Adipocyte (in vitro differentiated cells): Measurements from ENCODE around the gene CTPS2.
A peak's percentile ranks its signal among the peaks of the same experiment; 100 is the strongest.

ENCODE experiments used
- DNase-seq: peaks from one replicate; pipeline ENCODE4 v3.0.0-alpha.2; 2015; ENCODE audit warnings: low read depth
- H3K27me3 ChIP-seq: replicated peaks from 2 replicates; pipeline ENCODE4 v1.7.0; 2013; ENCODE audit warnings: mild to moderate bottlenecking, low read length, moderate library complexity; ENCODE audit not compliant: control insufficient read depth, insufficient read depth
- H3K36me3 ChIP-seq: 2 replicates; pipeline ENCODE4 v1.7.0; 2013; ENCODE audit warnings: low read length, mild to moderate bottlenecking, moderate library complexity; ENCODE audit not compliant: control insufficient read depth, insufficient read depth, severe bottlenecking
- H3K4me1 ChIP-seq: 2 replicates; pipeline ENCODE4 v1.7.0; 2013; ENCODE audit warnings: mild to moderate bottlenecking, low read length, moderate library complexity; ENCODE audit not compliant: control insufficient read depth, insufficient read depth
- H3K4me3 ChIP-seq: 2 replicates; pipeline ENCODE4 v1.7.0; 2013; ENCODE audit warnings: mild to moderate bottlenecking, low read length, moderate library complexity
- H3K9ac ChIP-seq: 2 replicates; pipeline ENCODE4 v1.7.0; 2013; ENCODE audit warnings: mild to moderate bottlenecking, low read length, moderate library complexity
- H3K9me3 ChIP-seq: 2 replicates; pipeline ENCODE4 v1.7.0; 2013; ENCODE audit warnings: mild to moderate bottlenecking, low read length, moderate library complexity; ENCODE audit not compliant: control insufficient read depth

The CTPS2 gene

GRCh38 chrX:16711893-16712547 lies 449 bp downstream of the CTPS2 start:
- H3K4me3 ChIP-seq: peak overlapping the region; percentile 88
- peak overlapping the region; percentile 86 for H3K9ac ChIP-seq
- DNase-seq: peak; percentile 54
- H3K27me3 ChIP-seq: no peaks in the 10 kb centered on the region
- H3K9me3 ChIP-seq: no peaks in the 10 kb centered on the region
- no peaks in the 10 kb centered on the region for H3K4me1 ChIP-seq
- peaks cover 4% of the 10 kb centered on the region for H3K36me3 ChIP-seq

DNA sequence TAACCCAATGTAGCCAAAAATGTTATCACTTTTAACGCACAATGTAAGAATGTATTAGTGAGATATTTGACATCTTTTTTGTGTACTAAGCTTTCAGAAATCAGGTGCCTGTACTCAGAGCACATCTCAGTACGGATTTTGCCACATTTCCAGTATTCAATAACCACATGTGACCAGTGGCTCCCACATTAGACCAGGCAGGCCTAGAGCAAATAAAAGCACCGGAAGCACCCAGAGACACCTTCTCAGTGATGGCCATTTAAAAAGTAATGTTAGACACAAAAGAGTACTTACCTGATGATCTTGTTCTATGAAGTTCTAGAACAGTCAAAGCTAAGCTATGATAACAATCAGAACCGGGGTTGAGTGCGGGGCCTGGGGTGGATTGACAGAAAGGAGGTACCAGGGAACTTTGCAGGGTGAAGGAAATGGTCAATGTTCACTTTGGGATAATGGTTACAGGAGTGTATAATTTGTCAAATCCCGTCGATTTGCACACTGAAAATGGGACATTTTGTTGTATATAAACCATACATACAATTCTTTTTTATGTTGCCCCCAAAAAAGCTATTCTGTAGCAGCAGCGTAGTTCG lies 1.2 kb downstream of the CTPS2 start:
- Histone ChIP-seq H3K9me3 (no peaks in the 10 kb centered on the region), H3K4me1 (no peaks in the 10 kb centered on the region), H3K27me3 (no peaks in the 10 kb centered on the region), H3K9ac (peak overlapping the region; percentile 86), H3K4me3 (peak overlapping the region; percentile 88), H3K36me3 (peaks cover 4% of the 10 kb centered on the region)
- DNase-seq: peak; percentile 10

DNA sequence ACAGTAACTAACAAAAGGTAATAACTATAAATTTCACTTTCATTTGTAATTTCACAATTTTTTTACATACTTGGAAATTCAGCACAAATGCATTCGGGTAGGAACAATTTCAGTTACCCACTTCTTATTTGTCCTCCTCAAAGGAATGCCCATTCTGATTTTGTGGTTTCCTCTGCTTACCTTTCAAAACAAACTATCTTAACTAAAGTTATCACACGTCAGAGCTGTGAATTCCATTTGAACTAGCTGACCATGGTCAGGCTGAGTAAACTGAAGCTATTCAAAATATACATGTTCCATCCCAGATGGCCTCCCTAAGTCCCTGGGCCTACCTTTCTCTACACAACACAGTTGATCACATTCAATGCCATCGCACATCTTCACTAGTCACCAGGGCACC lies 4.5 kb downstream of the CTPS2 start:
- H3K36me3 ChIP-seq: peaks cover 4% of the 10 kb centered on the region
- H3K27me3 ChIP-seq: no peaks in the 10 kb centered on the region
- no peak overlapping the region for H3K9ac ChIP-seq
- H3K4me1 ChIP-seq: no peaks in the 10 kb centered on the region
- no peak for DNase-seq
- no peaks in the 10 kb centered on the region for H3K9me3 ChIP-seq
- no peak overlapping the region for H3K4me3 ChIP-seq

- Histone ChIP-seq H3K9me3 (no peaks in the 10 kb centered on the region), H3K27me3 (no peaks in the 10 kb centered on the region), H3K36me3 (peaks cover 4% of the 10 kb centered on the region), H3K4me3 (no peak overlapping the region), H3K9ac (no peak overlapping the region), H3K4me1 (no peaks in the 10 kb centered on the region)
- no peak for DNase-seq
These were observed 7.1 kb downstream of the CTPS2 start for GRCh38 chrX:16705370-16705769.

DNA sequence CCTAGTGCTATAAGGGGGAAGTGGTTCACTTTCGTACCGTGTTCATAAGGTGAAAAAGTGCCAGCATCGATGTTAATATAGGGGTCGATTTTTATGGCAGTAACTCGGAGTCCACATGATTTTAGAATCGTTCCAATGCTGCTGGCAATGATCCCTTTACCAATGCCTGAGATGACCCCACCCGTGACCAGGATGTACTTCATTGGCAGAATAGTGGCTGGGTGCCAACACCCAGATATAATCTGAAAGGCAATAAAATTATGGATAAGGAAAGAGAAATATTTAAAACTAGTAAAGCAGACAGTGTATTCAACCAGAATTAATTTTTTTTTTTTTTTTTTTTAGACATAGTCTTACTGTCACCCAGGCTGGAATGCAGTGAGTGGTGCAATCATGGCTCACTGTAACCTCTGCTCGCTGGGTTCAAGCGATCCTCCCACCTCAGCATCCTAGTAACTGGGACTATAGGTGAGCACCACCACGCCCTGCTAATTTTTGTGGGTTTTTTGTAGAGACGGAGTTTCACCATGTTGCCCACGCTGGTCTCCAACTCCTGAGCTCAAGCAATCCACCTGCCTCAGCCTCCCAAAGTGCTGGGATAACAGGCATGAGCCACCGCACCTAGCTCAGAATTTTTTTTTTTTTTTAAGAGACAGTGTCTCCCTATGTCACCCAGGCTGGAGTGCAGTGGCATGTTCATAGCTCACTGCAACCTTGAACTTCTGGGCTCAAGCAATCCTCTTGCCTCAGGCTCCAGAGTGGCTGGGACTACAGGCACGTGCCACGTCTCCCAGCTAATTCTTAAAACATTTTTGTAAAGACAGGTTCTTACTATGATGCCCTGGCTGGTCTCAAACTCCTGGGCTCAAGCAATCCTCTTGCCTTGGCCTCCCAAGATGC lies 9.5 kb downstream of the CTPS2 start:
- Histone ChIP-seq H3K9me3 (no peaks in the 10 kb centered on the region), H3K27me3 (peaks cover 3% of the 10 kb centered on the region), H3K4me1 (no peaks in the 10 kb centered on the region), H3K9ac (no peak overlapping the region), H3K36me3 (peaks cover 4% of the 10 kb centered on the region), H3K4me3 (no peak overlapping the region)
- no peak for DNase-seq

DNA sequence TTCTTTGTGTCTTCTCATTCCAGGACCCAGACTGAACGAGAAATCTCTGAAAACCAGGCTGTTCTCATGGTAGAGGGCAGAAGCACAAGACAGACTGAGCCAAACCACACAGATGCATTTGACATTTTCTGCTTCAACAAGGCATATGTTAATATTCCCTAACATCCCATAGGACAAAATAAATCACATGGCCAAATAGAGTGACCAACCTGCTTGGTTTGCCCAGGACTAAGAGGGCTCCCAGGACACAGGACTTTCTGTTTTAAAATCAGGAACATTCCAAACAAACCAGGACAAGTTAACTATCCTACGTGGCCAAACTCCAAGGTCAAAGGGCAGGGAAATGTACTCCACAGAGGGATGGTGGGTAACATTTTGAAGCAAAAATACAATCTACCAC lies 11.7 kb downstream of the CTPS2 start:
- Histone ChIP-seq H3K36me3 (no peaks in the 10 kb centered on the region), H3K27me3 (peaks cover 7% of the 10 kb centered on the region), H3K4me3 (no peak overlapping the region), H3K9me3 (no peaks in the 10 kb centered on the region), H3K4me1 (no peaks in the 10 kb centered on the region), H3K9ac (no peak overlapping the region)
- no peak for DNase-seq

DNA sequence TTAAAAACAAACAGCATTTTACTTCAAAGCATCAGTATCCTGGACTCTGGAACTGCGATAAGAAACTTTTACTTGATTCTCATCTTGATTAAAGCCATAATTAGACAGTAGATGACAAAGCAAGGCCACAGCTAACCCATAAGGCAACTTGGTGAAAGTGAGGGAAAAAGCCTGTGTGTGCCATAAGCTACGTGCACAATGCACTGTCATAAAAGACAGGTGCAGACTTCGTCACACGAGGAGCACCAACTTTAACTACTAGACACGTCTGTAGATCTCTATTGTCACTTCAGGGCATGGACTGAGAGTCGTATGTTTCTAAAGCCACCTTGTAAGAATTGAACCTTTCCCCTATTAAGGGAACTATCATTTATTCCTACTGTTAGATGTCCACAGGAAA lies 13.1 kb downstream of the CTPS2 start:
- Histone ChIP-seq H3K9ac (no peak overlapping the region), H3K27me3 (peaks cover 11% of the 10 kb centered on the region), H3K9me3 (no peaks in the 10 kb centered on the region), H3K4me1 (no peaks in the 10 kb centered on the region), H3K36me3 (no peaks in the 10 kb centered on the region), H3K4me3 (no peak overlapping the region)
- no peak for DNase-seq

- no peak overlapping the region for H3K9ac ChIP-seq
- H3K36me3 ChIP-seq: no peaks in the 10 kb centered on the region
- H3K4me3 ChIP-seq: no peak overlapping the region
- peaks cover 14% of the 10 kb centered on the region for H3K27me3 ChIP-seq
- DNase-seq: no peak
- H3K9me3 ChIP-seq: no peaks in the 10 kb centered on the region
- H3K4me1 ChIP-seq: no peaks in the 10 kb centered on the region
These were observed 15.5 kb downstream of the CTPS2 start for GRCh38 chrX:16696956-16697355.

DNA sequence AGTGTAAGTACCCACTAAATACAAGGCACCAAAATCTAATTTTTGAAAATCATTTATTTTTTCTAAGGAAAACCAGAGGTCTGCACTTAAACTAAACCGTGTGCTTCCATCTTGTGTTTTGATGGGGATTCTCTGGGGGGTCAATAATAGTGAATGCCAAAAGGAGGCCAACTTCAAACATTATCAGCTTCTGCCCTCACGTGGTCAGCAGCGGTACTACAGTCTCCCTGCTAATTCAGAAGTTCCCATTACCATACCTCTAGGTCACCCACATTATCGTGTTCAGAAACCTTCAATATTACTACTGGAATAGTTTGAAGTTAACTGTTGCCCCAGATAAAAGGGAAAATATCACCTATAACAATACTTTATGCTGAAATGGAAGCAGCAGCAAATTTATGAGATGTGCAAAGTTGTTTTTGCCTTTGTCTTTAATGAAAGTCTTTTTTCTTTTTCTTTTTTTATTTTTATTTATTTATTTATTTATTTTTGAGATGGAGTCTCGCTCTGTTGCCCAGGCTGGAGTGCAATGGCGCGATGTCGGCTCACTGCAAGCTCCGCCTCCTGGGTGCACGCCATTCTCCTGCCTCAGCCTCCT lies 17.3 kb downstream of the CTPS2 start:
- Histone ChIP-seq H3K27me3 (peaks cover 14% of the 10 kb centered on the region), H3K4me3 (no peak overlapping the region), H3K9ac (no peak overlapping the region), H3K36me3 (peaks cover 5% of the 10 kb centered on the region), H3K4me1 (no peaks in the 10 kb centered on the region), H3K9me3 (no peaks in the 10 kb centered on the region)
- peak; percentile 79 for DNase-seq

DNA sequence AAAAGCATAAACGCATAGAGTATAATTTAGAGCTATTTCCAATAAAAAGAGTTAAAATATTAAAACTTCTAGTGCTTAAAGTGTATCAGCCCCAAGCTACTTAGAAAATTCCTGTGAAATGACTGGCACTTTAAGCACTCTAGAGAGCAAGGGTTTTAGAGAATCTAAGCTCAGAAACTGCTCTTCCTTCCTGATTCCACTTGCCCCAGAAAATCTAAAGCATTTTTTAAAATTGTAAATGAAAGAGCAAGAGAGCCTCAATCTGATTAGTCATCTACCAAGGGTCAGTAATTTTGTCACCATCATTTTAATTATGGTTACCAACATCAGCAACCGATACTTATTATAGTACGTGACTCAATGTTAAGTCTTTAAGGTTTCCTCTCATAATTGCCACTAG lies 25.0 kb downstream of the CTPS2 start:
- H3K36me3 ChIP-seq: peaks cover 11% of the 10 kb centered on the region
- peaks cover 2% of the 10 kb centered on the region for H3K27me3 ChIP-seq
- no peak overlapping the region for H3K4me3 ChIP-seq
- no peaks in the 10 kb centered on the region for H3K4me1 ChIP-seq
- peak; percentile 20 for DNase-seq
- no peak overlapping the region for H3K9ac ChIP-seq
- H3K9me3 ChIP-seq: no peaks in the 10 kb centered on the region

DNA sequence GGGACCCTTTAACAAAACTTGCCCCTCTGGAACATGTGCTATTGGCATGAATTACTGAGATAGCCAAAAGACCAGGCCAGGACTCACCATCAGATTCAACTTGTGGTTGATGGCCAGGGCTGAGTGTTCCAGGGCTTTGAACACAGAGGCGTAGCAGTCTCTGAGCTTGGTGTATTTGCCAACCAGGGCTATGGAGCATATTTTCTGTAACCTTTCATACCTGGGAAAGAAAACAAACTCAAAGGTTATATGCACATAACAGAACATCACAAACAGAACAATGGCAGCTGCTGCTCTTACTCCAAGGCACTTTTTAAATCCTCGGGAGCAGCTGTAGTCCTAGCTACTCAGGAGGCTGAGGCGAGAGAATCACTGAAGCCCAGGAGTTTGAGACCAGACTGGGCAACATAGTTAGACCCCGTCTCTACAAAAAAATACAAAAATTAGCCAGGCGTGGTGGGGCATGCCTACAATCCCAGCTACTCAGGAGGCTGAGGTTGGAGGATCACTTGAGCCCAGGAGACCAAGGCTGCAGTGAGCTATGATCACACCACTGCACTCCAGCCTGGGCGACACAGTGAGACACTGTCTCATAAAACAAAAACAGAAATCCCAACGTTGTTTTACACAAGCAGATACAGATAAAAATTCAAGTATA lies 29.3 kb downstream of the CTPS2 start:
- Histone ChIP-seq H3K4me1 (no peaks in the 10 kb centered on the region), H3K4me3 (no peak overlapping the region), H3K9ac (no peak overlapping the region), H3K27me3 (peaks cover 5% of the 10 kb centered on the region), H3K9me3 (no peaks in the 10 kb centered on the region), H3K36me3 (peaks cover 16% of the 10 kb centered on the region)
- no peak for DNase-seq
